Measurements from ENCODE around the gene GMPS. TPM values are rescaled to one million over a fixed set of nuclear protein-coding genes. Genes with fewer than 3 reads are reported as not detected.

The GMPS gene
- total RNA-seq, 1 donor: 52.2 TPM

DNA sequence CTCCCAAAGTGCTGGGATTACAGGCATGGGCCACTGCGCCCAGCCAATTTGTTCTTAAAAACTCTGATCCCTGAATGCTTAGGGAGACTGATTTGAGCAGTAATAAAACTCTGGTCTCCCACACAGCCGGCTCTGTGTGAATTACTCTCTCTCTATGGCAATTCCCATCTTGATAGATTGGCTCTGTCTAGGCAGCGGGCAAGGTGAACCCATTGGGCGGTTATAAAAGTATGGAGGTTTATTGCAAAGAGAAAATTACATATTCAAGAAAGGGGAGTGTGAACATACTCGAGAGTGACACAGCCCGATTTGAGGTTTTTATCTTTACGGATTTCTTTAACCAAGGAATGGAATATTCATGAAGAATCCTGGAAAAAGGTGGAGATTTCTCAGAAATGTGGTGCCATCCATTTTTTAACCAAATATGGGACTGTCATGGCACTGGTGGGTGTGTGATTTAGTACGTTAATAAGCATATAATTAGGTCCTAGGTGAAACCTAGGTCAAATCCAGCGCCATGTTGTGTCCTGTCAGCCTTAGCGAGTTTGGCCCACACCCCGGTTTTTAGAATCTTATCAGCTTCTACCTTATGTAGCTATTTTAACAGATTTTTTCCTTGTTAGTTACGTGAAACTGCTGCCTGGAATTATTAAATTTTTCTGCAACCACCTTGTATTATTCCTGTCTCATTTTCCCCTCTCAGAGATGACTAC is 7.2 kb upstream of the GMPS start:
- no peak for DNase-seq (ENCODE audit: low read depth)
- TF ChIP-seq, protein P1, sequence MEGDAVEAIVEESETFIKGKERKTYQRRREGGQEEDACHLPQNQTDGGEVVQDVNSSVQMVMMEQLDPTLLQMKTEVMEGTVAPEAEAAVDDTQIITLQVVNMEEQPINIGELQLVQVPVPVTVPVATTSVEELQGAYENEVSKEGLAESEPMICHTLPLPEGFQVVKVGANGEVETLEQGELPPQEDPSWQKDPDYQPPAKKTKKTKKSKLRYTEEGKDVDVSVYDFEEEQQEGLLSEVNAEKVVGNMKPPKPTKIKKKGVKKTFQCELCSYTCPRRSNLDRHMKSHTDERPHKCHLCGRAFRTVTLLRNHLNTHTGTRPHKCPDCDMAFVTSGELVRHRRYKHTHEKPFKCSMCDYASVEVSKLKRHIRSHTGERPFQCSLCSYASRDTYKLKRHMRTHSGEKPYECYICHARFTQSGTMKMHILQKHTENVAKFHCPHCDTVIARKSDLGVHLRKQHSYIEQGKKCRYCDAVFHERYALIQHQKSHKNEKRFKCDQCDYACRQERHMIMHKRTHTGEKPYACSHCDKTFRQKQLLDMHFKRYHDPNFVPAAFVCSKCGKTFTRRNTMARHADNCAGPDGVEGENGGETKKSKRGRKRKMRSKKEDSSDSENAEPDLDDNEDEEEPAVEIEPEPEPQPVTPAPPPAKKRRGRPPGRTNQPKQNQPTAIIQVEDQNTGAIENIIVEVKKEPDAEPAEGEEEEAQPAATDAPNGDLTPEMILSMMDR (IDR thresholded peaks at IDR 0.05; ENCODE audit: insufficient read depth, low read depth, low read length): no peak
- H3K4me3 ChIP-seq (ENCODE audit: low read depth, low read length): no peak overlapping the region

DNA sequence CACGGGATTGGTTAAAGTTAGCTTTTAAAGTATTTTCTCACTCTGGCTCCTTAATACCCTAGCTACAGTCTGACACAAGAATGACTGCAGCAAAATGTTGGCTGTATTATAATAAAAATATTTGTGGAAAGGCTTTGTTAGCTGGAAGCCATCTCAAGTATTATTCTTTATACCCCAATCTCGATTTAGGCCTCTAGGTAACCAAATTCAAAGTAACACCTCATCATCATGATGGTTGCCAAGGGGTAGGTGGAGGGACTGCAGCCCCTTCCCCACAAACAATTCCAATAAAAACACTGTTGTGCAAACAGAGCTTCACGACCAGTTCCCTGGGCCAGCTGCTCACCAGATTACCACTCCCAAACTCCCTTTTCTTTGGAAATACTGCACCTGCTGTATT is 759 bp upstream of the GMPS start:
- TF ChIP-seq, protein P1 (IDR thresholded peaks at IDR 0.05; ENCODE audit: insufficient read depth, low read depth, low read length): no peak
- peak overlapping the region; percentile 54 for H3K4me3 ChIP-seq (ENCODE audit: low read depth, low read length)
- no peak for DNase-seq (ENCODE audit: low read depth)

DNA sequence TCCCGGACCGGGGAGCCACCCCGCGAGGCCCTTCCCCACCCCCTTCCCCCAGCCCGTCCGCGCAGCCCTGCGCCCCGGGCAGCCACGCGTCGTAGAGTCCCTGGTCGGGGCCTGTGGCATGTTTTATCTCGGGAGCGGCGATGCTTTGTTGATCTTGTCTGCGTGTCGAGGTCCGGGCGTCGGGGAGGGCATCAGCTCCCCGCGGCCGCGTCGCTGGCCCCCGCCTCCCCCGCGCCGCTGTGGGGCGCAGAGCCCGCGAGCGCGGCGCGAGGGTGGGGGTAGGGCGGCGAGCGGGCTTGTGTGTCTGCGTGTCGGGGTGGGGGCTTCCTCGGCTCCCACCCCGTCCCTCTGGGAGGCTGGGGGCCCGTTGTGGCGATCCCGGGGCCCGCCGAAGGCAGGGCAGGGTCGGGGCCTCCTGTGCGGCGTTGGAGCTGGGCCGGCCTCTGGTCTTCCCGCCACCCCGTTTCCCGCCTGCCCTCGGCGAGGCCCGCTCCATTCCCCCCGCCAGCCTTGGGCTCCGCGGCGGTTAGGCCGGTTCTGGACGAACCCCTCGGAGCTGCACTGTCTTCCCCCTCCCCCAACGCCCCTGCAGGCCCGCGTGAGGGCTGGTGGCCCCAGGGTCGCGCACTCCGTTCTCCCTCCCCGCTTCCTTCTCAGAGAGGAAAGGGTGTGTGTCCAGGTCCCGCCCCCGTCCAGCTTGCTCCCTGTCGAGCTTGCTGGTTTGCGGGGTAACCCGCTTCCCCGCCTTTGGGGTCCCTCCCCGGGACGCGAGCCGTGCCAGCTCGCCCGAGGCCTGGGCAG is 695 bp downstream of the GMPS start:
- peak; percentile 6 for DNase-seq (ENCODE audit: low read depth)

DNA sequence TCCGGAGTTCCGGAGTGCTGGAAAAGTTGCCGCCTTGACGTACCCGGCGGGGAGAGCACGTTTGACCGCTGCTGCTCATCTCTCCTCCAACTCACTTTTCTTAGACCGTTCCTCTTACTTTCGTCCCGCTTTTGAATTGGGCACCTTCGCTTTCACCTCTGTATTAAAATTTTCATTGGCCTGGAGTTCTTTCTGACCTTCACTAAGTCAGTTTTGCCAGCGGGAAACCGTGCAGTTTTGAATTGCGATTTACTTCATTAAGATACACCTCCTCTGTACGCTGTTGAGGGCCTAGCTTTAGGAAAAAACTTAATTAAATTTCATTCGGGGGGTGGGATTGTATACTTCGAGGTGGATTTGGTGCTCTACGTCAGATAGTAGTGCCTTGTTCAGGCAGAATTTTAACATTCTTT is 1.3 kb downstream of the GMPS start:
- peak; percentile 51 for DNase-seq (ENCODE audit: low read depth)
- TF ChIP-seq, protein P1 (IDR thresholded peaks at IDR 0.05; ENCODE audit: insufficient read depth, low read depth, low read length): no peak
- peak overlapping the region; percentile 92 for H3K4me3 ChIP-seq (ENCODE audit: low read depth, low read length)

More for the DNA sequence above, 695 bp downstream of the GMPS start:
- TF ChIP-seq, protein P1 (IDR thresholded peaks at IDR 0.05; ENCODE audit: insufficient read depth, low read depth, low read length): no peak
- H3K4me3 ChIP-seq (ENCODE audit: low read depth, low read length): peak overlapping the region; percentile 92

DNA sequence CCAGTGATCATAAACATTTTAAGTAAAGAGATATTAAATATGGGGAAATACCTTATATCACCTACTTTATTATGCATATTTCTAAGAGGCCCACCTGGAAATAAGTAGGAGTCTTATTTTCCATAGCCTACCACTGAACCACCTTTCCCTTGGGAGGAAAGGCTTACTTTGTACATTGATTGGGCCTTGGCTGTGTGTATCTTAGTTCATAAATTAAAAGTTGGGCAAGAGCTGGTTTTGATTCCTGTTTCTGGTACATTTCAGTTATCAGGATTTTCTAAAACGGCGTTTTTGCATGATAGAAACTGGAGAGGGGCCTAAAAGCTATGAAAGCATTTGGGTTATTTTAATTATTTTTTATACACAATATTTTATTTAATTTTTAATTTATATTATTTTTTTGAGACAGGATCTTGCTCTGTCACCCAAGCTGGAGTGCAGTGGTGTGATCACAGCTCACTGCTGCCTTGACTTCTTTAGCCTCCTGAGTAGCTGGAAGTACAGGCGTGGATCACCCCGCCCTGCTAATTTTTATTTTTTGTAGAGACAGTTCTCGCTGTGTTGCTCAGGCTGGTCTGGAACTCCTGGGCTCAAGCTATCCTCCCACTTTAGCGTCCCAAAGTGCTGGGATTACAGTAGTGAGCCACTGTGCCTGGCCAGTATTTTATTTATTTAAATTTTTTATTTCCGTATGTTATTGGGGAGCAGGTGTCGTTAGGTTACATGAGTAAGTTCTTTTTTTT is 2.6 kb downstream of the GMPS start:
- TF ChIP-seq, protein P1 (IDR thresholded peaks at IDR 0.05; ENCODE audit: insufficient read depth, low read depth, low read length): no peak
- H3K4me3 ChIP-seq (ENCODE audit: low read depth, low read length): no peak overlapping the region
- no peak for DNase-seq (ENCODE audit: low read depth)

DNA sequence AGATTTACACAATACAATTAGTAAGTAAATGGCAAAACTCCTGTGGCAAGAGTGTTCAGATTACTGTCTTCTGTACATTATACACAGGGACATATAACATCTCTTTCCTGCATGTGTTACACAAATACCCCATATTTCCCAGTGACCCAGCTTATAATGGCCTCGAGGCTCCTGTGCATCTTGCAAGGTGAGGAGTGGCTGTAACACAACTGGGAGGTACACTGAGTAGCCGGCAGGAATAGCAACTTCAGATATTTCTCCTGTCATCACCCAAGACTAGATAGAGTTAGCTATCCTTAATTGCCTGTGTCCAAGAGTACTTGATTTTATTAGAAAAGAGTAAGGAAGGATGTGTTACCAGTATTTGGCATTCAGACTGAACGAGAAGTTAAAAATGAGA is 5.6 kb downstream of the GMPS start:
- no peak for DNase-seq (ENCODE audit: low read depth)
- TF ChIP-seq, protein P1 (IDR thresholded peaks at IDR 0.05; ENCODE audit: insufficient read depth, low read depth, low read length): no peak
- no peak overlapping the region for H3K4me3 ChIP-seq (ENCODE audit: low read depth, low read length)

Data from fibroblast of villous mesenchyme (primary cell).